22Rv1 (cell line): ENCODE results near the gene PALLD.

Experiments used
- ZFX ChIP-seq: fragments of 450-650 bp; IDR thresholded peaks from 2 replicates; pipeline ENCODE4 v1.6.1; 2017; ENCODE audit warnings: antibody characterized with exemption, borderline replicate concordance
- TF ChIP-seq, protein P1 (sequence below): fragments of 450-650 bp; IDR thresholded peaks from 2 replicates; pipeline ENCODE4 v1.5.1; 2017; ENCODE audit warnings: mild to moderate bottlenecking

- TF ChIP-seq, protein P1, sequence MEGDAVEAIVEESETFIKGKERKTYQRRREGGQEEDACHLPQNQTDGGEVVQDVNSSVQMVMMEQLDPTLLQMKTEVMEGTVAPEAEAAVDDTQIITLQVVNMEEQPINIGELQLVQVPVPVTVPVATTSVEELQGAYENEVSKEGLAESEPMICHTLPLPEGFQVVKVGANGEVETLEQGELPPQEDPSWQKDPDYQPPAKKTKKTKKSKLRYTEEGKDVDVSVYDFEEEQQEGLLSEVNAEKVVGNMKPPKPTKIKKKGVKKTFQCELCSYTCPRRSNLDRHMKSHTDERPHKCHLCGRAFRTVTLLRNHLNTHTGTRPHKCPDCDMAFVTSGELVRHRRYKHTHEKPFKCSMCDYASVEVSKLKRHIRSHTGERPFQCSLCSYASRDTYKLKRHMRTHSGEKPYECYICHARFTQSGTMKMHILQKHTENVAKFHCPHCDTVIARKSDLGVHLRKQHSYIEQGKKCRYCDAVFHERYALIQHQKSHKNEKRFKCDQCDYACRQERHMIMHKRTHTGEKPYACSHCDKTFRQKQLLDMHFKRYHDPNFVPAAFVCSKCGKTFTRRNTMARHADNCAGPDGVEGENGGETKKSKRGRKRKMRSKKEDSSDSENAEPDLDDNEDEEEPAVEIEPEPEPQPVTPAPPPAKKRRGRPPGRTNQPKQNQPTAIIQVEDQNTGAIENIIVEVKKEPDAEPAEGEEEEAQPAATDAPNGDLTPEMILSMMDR: no peak
- TF ChIP-seq ZFX: no peak
These were observed 273.0 kb downstream of the PALLD start for GRCh38 chr4:168769837-168770236.
